COLO668 (cell line): Measurements from ENCODE around the gene HIPK2.

Source experiments
- DNase-seq: peaks from one replicate; lab custom pipeline; 2025; ENCODE audit not compliant: unreplicated experiment; lab: John Stamatoyannopoulos, UW

Gene HIPK2

GRCh38 chr7:139574618-139575337 is 203.0 kb downstream of the HIPK2 start:
- no peak for DNase-seq

GRCh38 chr7:139573871-139574270 is 203.9 kb downstream of the HIPK2 start:
- DNase-seq, result no peak

GRCh38 chr7:139572704-139573385 is 205.0 kb downstream of the HIPK2 start:
- DNase-seq, result no peak

- DNase-seq, result no peak
These were observed 205.7 kb downstream of the HIPK2 start for GRCh38 chr7:139572071-139572470.

- no peak for DNase-seq
These were observed 206.1 kb downstream of the HIPK2 start for GRCh38 chr7:139571651-139572050.

GRCh38 chr7:139571190-139571589 is 206.6 kb downstream of the HIPK2 start:
- no peak for DNase-seq

GRCh38 chr7:139570626-139571025 is 207.2 kb downstream of the HIPK2 start:
- DNase-seq, result no peak

GRCh38 chr7:139570119-139570518 is 207.7 kb downstream of the HIPK2 start:
- DNase-seq, result no peak

GRCh38 chr7:139568813-139569490 is 208.8 kb downstream of the HIPK2 start:
- no peak for DNase-seq

- DNase-seq, result no peak
These were observed 209.5 kb downstream of the HIPK2 start for GRCh38 chr7:139568346-139568675.

GRCh38 chr7:139567647-139568345 is 210.0 kb downstream of the HIPK2 start:
- DNase-seq, result no peak

GRCh38 chr7:139566736-139567646 is 210.8 kb downstream of the HIPK2 start:
- no peak for DNase-seq

- DNase-seq, result no peak
These were observed 211.7 kb downstream of the HIPK2 start for GRCh38 chr7:139566075-139566474.

- no peak for DNase-seq
These were observed 213.9 kb downstream of the HIPK2 start for GRCh38 chr7:139563856-139564255.

- DNase-seq, result no peak
These were observed 214.7 kb downstream of the HIPK2 start for GRCh38 chr7:139562961-139563565.

- no peak for DNase-seq
These were observed 215.3 kb downstream of the HIPK2 start for GRCh38 chr7:139562491-139562890.

GRCh38 chr7:139560678-139561077 is 217.1 kb downstream of the HIPK2 start:
- DNase-seq, result peak; percentile 97

GRCh38 chr7:139560199-139560598 is 217.6 kb downstream of the HIPK2 start:
- DNase-seq, result no peak

- DNase-seq, result no peak
These were observed 218.3 kb downstream of the HIPK2 start for GRCh38 chr7:139559364-139560105.
